Caco-2 (cell line): ENCODE results near the gene CLEC16A. TPM values are rescaled to one million over a fixed set of nuclear protein-coding genes. Genes with fewer than 3 reads are reported as not detected.

Experiments
- BruUV-seq: library from RNA; stranded (reverse); fragments of 400-500 nt; replicated peaks from 2 replicates; lab custom pipeline; 2021; lab: Mats Ljungman, UMichigan
- CTCF ChIA-PET: fragments of 300-600 bp; sonication (Branson Sonifier 250); formaldehyde crosslinking; loops from one replicate; lab custom pipeline; 2022; ENCODE audit warnings: antibody characterized with exemption; lab: Charles Lee
- POLR2A ChIA-PET: fragments of 300-600 bp; sonication (Branson Sonifier 250); formaldehyde crosslinking; loops from one replicate; lab custom pipeline; 2022; ENCODE audit warnings: antibody characterized with exemption; lab: Charles Lee
- DNase-seq, 2 experiments: peaks; one replicate each; pipeline versions ENCODE4 v3.0.0 to v3.0.0-alpha.2; 2020 to 2022
- H3K27me3 ChIP-seq: replicated peaks from 2 replicates; pipeline ENCODE4 v1.6.0; 2011; ENCODE audit warnings: low read length; ENCODE audit not compliant: control insufficient read depth, insufficient read depth
- H3K36me3 ChIP-seq: 2 replicates; pipeline ENCODE4 v1.5.1; 2011; ENCODE audit warnings: low read length; ENCODE audit not compliant: control insufficient read depth, insufficient read depth
- H3K4me1 ChIP-seq: fragments of 250-450 bp; sonication (Bioruptor Pico); 2 replicates; pipeline ENCODE4 v1.5.1; 2020; ENCODE audit warnings: mild to moderate bottlenecking
- H3K4me3 ChIP-seq: 2 replicates; pipeline ENCODE4 v1.5.1; 2011; ENCODE audit warnings: low read depth, mild to moderate bottlenecking, control low read depth, low read length
- H3K9me3 ChIP-seq: fragments of 250-450 bp; sonication (Bioruptor Pico); 2 replicates; pipeline ENCODE4 v1.5.1; 2020; ENCODE audit warnings: mild to moderate bottlenecking, moderate library complexity
- H3K27ac Mint-ChIP-seq: one replicate; pipeline ENCODE4 v1.8.0; 2022; ENCODE audit warnings: mixed read lengths; ENCODE audit not compliant: unreplicated experiment
- H3K27me3 Mint-ChIP-seq: one replicate; pipeline ENCODE4 v1.8.0; 2022; ENCODE audit warnings: mixed read lengths; ENCODE audit not compliant: insufficient read depth, unreplicated experiment
- H3K36me3 Mint-ChIP-seq: one replicate; pipeline ENCODE4 v1.8.0; 2022; ENCODE audit warnings: mild to moderate bottlenecking, mixed read lengths; ENCODE audit not compliant: insufficient read depth, unreplicated experiment
- H3K4me1 Mint-ChIP-seq: one replicate; pipeline ENCODE4 v1.8.0; 2022; ENCODE audit warnings: low read depth, mixed read lengths; ENCODE audit not compliant: unreplicated experiment
- H3K4me3 Mint-ChIP-seq: one replicate; pipeline ENCODE4 v1.8.0; 2022; ENCODE audit warnings: mild to moderate bottlenecking, moderate library complexity, mixed read lengths; ENCODE audit not compliant: unreplicated experiment
- H3K9me3 Mint-ChIP-seq: one replicate; pipeline ENCODE4 v1.8.0; 2022; ENCODE audit warnings: mixed read lengths; ENCODE audit not compliant: unreplicated experiment
- intact Hi-C: fragments of 100-400 bp; cut with micrococcal nuclease; formaldehyde crosslinking; loops from one replicate; pipeline ENCODE4 v1.10.0; 2022; ENCODE audit not compliant: unreplicated experiment
- total RNA-seq: library from RNA; stranded (reverse); gene quantifications from 2 replicates; pipeline ENCODE4 v1.2.3, GENCODE V29; 2022
- TF ChIP-seq, protein P1 (sequence below), 2 experiments: fragments of 200-600 bp in 1 of 2; IDR thresholded peaks; 1 replicate in 1 of 2; 2 replicates in 1 of 2; pipeline versions ENCODE4 v1.5.1 to v1.8.0; 2011 to 2022; ENCODE audit warnings: antibody characterized with exemption in 1 of 2, control low read depth in 1 of 2, inconsistent platforms in 1 of 2, low read depth in 1 of 2, low read length in 1 of 2, mild to moderate bottlenecking in 1 of 2, moderate library complexity in 1 of 2; ENCODE audit not compliant: insufficient read depth in 1 of 2, severe bottlenecking in 1 of 2, unreplicated experiment in 1 of 2

Gene CLEC16A
- total RNA-seq, 1 experiment from 2014 or later, result 27.0 TPM

DNA sequence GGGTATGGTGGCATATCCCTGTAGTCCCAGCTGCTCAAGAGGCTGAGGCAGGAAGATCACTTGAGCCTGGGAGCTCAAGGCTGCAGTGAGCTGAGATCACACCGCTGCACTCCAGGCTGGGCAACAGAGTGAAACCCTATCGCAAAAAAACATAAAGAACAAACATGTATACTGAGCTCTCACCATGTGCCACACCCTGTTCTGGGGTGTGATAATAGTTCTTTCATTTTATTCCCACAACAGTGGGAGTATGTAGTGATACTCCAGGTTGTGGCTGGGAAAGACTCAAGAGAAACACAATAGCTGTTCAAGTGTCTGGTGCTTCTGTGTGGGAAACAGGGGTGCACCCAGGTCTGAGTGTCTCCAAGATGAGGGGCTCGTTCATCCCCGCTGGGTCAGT lies 221.0 kb downstream of the CLEC16A start:
- no peaks in the 10 kb centered on the region for H3K27me3 ChIP-seq
- TF ChIP-seq, protein P1, sequence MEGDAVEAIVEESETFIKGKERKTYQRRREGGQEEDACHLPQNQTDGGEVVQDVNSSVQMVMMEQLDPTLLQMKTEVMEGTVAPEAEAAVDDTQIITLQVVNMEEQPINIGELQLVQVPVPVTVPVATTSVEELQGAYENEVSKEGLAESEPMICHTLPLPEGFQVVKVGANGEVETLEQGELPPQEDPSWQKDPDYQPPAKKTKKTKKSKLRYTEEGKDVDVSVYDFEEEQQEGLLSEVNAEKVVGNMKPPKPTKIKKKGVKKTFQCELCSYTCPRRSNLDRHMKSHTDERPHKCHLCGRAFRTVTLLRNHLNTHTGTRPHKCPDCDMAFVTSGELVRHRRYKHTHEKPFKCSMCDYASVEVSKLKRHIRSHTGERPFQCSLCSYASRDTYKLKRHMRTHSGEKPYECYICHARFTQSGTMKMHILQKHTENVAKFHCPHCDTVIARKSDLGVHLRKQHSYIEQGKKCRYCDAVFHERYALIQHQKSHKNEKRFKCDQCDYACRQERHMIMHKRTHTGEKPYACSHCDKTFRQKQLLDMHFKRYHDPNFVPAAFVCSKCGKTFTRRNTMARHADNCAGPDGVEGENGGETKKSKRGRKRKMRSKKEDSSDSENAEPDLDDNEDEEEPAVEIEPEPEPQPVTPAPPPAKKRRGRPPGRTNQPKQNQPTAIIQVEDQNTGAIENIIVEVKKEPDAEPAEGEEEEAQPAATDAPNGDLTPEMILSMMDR (IDR thresholded peaks at IDR 0.05; ENCODE audit: insufficient read depth in 1 of 2, low read depth in 1 of 2, low read length in 1 of 2, severe bottlenecking in 1 of 2, unreplicated experiment in 1 of 2), result no peak
- intact Hi-C loops, result no loop called here
- no peaks in the 10 kb centered on the region for H3K36me3 ChIP-seq
- POLR2A ChIA-PET, result no interaction called here
- no peaks in the 10 kb centered on the region for H3K9me3 ChIP-seq
- DNase-seq, result no peak
- Mint-ChIP-seq H3K27me3 (no peaks in the 10 kb centered on the region), H3K9me3 (no peaks in the 10 kb centered on the region), H3K36me3 (peaks cover 6% of the 10 kb centered on the region), H3K4me1 (no peaks in the 10 kb centered on the region), H3K4me3 (no peak overlapping the region), H3K27ac (no peak overlapping the region)
- H3K4me1 ChIP-seq, result no peaks in the 10 kb centered on the region
- no peak overlapping the region for H3K4me3 ChIP-seq
- BruUV-seq, result no TSS peak
- CTCF ChIA-PET, result no interaction called here

DNA sequence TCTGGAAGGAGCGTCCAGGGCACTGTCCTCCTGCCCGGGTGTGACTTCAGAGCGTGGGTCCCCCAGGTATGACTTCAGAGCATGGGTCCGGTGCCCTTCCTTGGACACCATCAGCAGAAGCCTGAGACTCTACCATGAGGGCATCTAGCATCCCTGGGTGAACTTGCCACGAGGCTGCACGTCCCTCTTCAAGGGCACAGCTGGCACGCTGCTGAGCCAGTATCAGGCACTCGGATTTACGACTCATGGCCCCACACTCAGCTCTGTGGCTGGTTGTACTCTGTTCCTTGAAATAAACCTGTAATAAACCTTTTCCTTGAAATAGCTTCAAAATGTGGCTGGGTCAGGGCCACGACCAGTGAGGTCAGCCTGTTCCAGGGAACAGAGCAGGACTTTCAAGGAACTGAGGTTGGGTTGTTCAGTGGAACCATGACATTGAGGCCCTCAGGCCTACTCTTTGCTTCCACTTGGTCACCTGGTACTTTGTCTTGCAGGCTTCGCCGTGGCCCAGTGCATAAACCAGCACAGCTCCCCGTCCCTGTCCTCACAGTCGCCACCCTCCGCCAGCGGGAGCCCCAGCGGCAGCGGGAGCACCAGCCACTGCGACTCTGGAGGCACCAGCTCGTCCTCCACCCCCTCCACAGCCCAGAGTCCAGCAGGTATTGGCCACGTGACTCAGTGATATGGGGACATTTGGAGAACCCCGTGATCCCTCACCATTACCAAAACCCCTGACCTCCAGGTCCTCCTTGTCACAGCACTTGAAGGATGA lies 221.7 kb downstream of the CLEC16A start:
- H3K4me3 ChIP-seq, result no peak overlapping the region
- no peaks in the 10 kb centered on the region for H3K27me3 ChIP-seq
- no peaks in the 10 kb centered on the region for H3K4me1 Mint-ChIP-seq
- ChIA-PET CTCF (no interaction called here), POLR2A (no interaction called here)
- DNase-seq, result no peak
- H3K9me3 ChIP-seq, result no peaks in the 10 kb centered on the region
- no peaks in the 10 kb centered on the region for H3K9me3 Mint-ChIP-seq
- no TSS peak for BruUV-seq
- no peak overlapping the region for H3K4me3 Mint-ChIP-seq
- H3K36me3 ChIP-seq, result no peaks in the 10 kb centered on the region
- TF ChIP-seq, protein P1 (IDR thresholded peaks at IDR 0.05; ENCODE audit: insufficient read depth in 1 of 2, low read depth in 1 of 2, low read length in 1 of 2, severe bottlenecking in 1 of 2, unreplicated experiment in 1 of 2), result no peak
- H3K27me3 Mint-ChIP-seq, result no peaks in the 10 kb centered on the region
- H3K36me3 Mint-ChIP-seq, result peaks cover 6% of the 10 kb centered on the region
- H3K4me1 ChIP-seq, result no peaks in the 10 kb centered on the region
- no peak overlapping the region for H3K27ac Mint-ChIP-seq
- intact Hi-C loops, result no loop called here

DNA sequence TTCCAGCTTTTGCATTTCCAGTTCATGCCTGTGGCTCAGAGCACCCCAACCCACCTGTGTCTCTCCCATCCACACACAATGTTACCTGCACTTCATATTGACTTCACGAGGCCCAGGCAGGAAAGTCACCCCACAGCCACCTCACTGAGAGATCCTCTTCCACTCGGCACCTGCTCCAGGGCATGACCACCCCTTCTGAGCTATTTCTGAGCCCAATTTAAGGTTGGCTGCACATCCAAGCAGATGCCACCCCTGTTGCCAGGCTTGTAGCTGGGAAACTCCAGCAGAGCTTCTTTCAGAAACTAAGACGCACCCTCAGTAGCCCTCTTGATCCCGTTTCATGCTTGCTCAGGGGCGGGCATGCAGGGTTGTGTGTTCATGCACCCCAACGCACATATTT lies 223.2 kb downstream of the CLEC16A start:
- TF ChIP-seq, protein P1 (IDR thresholded peaks at IDR 0.05; ENCODE audit: insufficient read depth in 1 of 2, low read depth in 1 of 2, low read length in 1 of 2, severe bottlenecking in 1 of 2, unreplicated experiment in 1 of 2), result no peak
- Mint-ChIP-seq H3K4me1 (no peaks in the 10 kb centered on the region), H3K27me3 (no peaks in the 10 kb centered on the region), H3K4me3 (no peak overlapping the region), H3K27ac (no peak overlapping the region), H3K9me3 (no peaks in the 10 kb centered on the region), H3K36me3 (peaks cover 6% of the 10 kb centered on the region)
- Histone ChIP-seq H3K9me3 (no peaks in the 10 kb centered on the region), H3K4me1 (no peaks in the 10 kb centered on the region), H3K27me3 (no peaks in the 10 kb centered on the region), H3K4me3 (no peak overlapping the region), H3K36me3 (no peaks in the 10 kb centered on the region)
- ChIA-PET CTCF (no interaction called here), POLR2A (interaction anchor here (0.5 kb wide), 1 partner anchor 86 kb away, joined by 6 read pairs; no protein-coding TSS in a partner anchor)
- no TSS peak for BruUV-seq
- no peak for DNase-seq
- intact Hi-C loops, result no loop called here
